Mesothelial cell of epicardium (in vitro differentiated cells): Measurements from ENCODE around the gene CFAP46. TPM values are rescaled to one million over a fixed set of nuclear protein-coding genes. Genes with fewer than 3 reads are reported as not detected.

ENCODE experiments used
- DNase-seq, 2 experiments: peaks; one replicate each; pipeline ENCODE4 v3.0.0; 2021; ENCODE audit warnings: low spot score in 2 of 2; ENCODE audit not compliant: unreplicated experiment in 2 of 2
- H3K27ac Mint-ChIP-seq: 2 replicates; pipeline ENCODE4 v1.8.0; 2021; ENCODE audit warnings: mixed read lengths
- H3K27me3 Mint-ChIP-seq: 2 replicates; pipeline ENCODE4 v1.8.0; 2021; ENCODE audit warnings: low read depth, mixed read lengths
- H3K36me3 Mint-ChIP-seq: 2 replicates; pipeline ENCODE4 v1.8.0; 2021; ENCODE audit warnings: mixed read lengths
- H3K4me1 Mint-ChIP-seq: 2 replicates; pipeline ENCODE4 v1.8.0; 2021; ENCODE audit warnings: mixed read lengths
- H3K4me3 Mint-ChIP-seq: 2 replicates; pipeline ENCODE4 v1.8.0; 2021; ENCODE audit warnings: mild to moderate bottlenecking, moderate library complexity, mixed read lengths
- H3K9me3 Mint-ChIP-seq: 2 replicates; pipeline ENCODE4 v1.8.0; 2021; ENCODE audit warnings: mixed read lengths
- total RNA-seq: library from RNA; stranded (reverse); gene quantifications from 3 replicates; pipeline ENCODE4 v1.2.1, GENCODE V29; 2021
- TF ChIP-seq, protein P1 (sequence below): fragments of 200-600 bp; sonication (generic); IDR thresholded peaks from one replicate; pipeline ENCODE4 v1.5.0; 2021; ENCODE audit warnings: antibody characterized with exemption; ENCODE audit not compliant: unreplicated experiment

CFAP46 gene
- total RNA-seq, 1 donor from 2014 or later = 3.1 TPM

DNA sequence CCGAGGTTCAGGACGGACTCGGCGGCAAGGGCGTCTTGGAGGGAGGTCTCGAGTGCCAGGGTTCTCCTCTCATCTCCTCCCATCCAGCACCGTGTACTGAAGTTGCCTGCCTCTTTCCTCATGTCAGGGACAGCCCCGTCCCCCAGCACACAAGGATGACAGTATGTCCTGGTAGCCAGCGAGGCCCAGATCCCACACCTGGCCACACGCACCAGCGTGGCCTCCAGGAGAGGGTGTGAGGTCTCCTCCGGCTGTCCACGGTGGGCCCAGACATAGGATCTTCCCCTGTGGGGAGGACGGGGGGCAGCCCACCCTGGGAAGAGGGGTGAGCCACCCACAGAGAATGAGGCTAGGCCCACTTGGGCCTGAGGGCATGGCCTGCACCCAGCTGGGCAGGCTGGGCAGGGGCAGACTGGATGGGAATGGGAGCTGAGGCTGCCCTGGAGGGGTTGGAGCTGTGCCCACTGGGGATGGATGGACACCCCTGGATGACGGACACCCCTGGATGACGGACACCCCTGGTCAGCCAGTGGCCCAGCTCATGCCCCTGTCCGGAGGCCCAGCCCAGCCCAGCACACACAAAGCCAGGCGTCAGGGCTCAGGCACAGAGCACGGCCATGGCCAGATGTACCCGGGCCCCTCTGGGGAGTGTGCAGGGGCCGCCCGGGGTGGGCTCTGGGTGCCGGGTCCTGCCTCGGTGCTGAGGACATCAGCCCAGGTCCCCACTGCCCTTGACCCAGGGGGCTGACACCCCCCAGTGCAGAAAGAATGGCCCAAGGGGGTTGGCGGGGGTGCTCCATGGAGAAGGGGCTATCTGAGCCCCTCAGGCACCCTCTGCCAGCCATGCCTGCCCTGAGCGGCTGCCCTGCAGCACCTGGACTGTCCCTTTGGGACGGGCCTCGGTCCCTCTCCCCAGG, 30.9 kb upstream of the CFAP46 start:
- Mint-ChIP-seq H3K27ac (no peak overlapping the region), H3K4me3 (no peak overlapping the region), H3K36me3 (no peaks in the 10 kb centered on the region), H3K4me1 (no peaks in the 10 kb centered on the region), H3K27me3 (peaks cover 57% of the 10 kb centered on the region), H3K9me3 (peaks cover 15% of the 10 kb centered on the region)
- no peak for DNase-seq
- TF ChIP-seq, protein P1, sequence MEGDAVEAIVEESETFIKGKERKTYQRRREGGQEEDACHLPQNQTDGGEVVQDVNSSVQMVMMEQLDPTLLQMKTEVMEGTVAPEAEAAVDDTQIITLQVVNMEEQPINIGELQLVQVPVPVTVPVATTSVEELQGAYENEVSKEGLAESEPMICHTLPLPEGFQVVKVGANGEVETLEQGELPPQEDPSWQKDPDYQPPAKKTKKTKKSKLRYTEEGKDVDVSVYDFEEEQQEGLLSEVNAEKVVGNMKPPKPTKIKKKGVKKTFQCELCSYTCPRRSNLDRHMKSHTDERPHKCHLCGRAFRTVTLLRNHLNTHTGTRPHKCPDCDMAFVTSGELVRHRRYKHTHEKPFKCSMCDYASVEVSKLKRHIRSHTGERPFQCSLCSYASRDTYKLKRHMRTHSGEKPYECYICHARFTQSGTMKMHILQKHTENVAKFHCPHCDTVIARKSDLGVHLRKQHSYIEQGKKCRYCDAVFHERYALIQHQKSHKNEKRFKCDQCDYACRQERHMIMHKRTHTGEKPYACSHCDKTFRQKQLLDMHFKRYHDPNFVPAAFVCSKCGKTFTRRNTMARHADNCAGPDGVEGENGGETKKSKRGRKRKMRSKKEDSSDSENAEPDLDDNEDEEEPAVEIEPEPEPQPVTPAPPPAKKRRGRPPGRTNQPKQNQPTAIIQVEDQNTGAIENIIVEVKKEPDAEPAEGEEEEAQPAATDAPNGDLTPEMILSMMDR = no peak

DNA sequence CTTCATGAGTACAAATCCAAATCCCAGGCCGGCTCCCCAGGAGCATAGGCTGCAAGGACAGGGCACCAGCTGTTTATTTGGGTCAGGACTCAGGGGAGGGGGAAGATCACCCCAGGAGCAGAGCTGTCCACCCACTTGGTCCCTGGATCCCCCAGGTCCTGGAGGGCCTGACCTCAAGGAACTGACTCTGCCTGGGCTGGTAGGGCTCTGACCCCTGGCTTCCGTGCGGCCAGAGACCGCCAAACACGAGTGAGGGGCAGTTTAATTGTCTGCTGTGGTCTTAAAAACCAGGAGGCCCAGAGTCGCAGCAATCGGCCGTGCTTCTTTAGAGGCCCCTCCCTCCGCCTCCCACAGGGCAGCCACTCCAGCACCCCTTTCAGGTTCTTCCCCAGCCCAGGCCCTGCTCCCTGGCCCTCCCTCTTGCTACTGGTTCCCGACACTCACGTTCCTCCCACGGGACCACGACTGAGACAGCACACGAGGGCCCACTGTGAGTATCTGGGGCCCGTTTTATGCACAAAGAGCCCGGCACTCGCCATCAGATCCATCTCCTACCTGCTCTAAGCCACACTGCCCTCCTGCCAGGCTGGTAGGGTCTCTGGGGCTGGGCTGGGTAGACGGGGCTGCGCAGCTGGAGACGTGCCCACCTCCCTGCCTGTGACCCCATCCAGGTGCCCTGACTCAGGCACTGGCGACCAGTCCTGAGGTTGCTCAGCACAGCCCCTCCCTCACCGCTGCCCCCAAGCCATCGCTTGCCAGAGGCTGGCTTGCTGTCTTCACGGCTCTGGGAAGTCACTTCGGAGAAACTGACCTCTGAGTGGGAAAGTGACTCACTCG, 30.0 kb upstream of the CFAP46 start:
- TF ChIP-seq, protein P1 = no peak
- Mint-ChIP-seq H3K9me3 (peaks cover 15% of the 10 kb centered on the region), H3K27ac (no peak overlapping the region), H3K27me3 (peaks cover 51% of the 10 kb centered on the region), H3K36me3 (no peaks in the 10 kb centered on the region), H3K4me1 (no peaks in the 10 kb centered on the region), H3K4me3 (no peak overlapping the region)
- no peak for DNase-seq

DNA sequence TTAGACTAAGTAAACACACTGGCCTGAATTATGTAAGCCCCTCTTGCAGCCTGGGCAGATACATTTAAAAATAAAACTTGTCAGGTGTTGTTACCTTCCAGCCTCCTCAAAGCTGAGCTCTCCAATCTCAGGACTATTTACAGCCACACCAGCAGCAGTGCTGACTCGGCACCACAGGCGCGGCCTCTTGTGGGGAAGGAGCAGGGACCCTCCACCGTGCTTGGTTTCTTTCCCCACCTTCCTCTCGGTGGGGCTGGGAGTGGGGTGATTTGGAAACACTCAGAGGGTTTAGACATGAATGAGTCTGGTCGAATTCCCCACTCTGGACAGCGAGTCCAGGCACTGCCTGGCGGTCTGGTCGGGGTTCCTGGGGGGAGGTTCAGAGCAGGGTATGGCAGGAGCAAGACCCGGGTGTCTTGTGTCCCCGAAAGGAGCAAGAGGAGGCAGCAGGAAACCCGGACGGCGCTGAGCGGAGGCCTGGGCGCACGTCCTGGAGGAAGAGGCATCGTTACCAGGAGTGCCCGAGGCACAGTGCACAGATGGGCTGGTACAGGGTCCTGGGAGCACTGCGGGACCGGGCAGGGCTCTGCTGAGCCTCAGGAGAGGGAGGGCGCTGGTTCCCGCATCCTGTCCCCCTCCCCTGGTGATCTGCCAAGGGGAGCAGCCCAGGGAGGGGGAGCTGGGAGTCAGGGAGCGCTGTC, 29.2 kb upstream of the CFAP46 start:
- Mint-ChIP-seq H3K4me1 (no peaks in the 10 kb centered on the region), H3K27me3 (peaks cover 51% of the 10 kb centered on the region), H3K9me3 (peaks cover 15% of the 10 kb centered on the region), H3K27ac (no peak overlapping the region), H3K4me3 (no peak overlapping the region), H3K36me3 (no peaks in the 10 kb centered on the region)
- no peak for DNase-seq
- TF ChIP-seq, protein P1 = no peak

DNA sequence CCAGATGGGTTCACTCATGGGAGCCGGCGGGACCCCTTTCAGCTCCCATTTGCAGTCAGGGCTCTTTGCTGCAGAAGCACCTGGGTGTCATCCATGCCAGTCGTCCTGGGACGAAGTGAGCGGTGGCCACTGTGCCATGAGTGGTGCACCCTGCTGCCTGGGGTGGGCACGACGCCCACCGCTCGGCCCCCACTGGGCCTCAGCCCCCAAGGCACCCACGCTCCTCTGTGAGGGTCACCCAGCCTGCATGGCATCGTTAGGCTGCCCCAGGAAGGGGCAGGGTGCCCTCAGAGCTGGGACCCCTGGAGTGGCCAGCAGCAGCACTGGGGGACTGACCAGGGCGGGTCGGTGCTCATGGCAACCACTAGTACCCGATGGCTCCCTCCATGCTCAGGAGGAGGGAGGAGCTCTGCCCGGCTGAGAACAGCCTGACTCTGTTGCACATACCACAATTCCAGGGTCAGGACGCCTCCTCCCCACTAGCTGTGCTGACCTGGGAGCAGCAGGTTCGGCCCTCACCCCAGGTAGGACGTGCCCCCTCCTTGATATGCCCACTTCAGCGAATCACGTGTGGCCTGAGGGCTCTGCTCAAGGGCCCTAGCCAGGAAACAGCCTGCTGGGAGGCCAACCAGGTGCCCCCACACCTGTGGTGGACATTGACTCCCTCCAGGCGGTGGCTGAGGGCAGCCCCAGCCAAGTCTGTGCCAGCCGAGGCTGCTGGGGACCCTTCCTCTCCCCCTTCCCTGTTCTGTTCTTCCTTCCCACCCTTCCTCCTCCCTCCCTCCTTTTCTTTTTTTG, 28.5 kb upstream of the CFAP46 start:
- TF ChIP-seq, protein P1 = no peak
- Mint-ChIP-seq H3K27ac (no peak overlapping the region), H3K4me3 (no peak overlapping the region), H3K9me3 (peaks cover 15% of the 10 kb centered on the region), H3K27me3 (peaks cover 51% of the 10 kb centered on the region), H3K4me1 (no peaks in the 10 kb centered on the region), H3K36me3 (no peaks in the 10 kb centered on the region)
- no peak for DNase-seq

DNA sequence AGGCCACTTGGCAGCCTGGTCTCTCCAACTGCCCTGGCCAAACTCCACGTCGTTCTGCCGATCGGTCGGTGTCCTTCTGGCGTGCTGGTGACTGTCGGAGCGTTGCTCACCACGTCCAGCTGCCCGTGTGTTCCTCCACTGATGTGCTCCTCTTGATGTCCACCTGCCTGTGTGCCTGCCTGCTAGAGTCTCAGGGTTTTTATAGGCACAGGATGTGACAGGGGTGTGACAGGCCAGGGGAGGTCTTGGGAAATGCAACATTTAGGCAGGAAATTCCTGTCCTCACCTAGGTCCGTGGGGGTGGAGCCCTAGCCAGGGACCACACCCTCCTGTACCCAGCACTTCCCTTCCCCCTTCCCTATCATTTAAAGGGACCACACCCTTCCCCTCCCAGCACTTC, 25.2 kb upstream of the CFAP46 start:
- no peak overlapping the region for H3K4me3 Mint-ChIP-seq
- no peaks in the 10 kb centered on the region for H3K36me3 Mint-ChIP-seq
- H3K27ac Mint-ChIP-seq = no peak overlapping the region
- H3K4me1 Mint-ChIP-seq = peaks cover 7% of the 10 kb centered on the region
- no peak for DNase-seq
- H3K27me3 Mint-ChIP-seq = peaks cover 48% of the 10 kb centered on the region
- peaks cover 15% of the 10 kb centered on the region for H3K9me3 Mint-ChIP-seq
- TF ChIP-seq, protein P1 = no peak
